ENCODE results near the gene MTFMT. TPM values are rescaled to one million over a fixed set of nuclear protein-coding genes. Genes with fewer than 3 reads are reported as not detected.

MTFMT gene
- total and polyA plus RNA-seq, 2 of the 4 experiments (the other 2 are of a cell fraction) = 8.9 to 21.3 TPM

DNA sequence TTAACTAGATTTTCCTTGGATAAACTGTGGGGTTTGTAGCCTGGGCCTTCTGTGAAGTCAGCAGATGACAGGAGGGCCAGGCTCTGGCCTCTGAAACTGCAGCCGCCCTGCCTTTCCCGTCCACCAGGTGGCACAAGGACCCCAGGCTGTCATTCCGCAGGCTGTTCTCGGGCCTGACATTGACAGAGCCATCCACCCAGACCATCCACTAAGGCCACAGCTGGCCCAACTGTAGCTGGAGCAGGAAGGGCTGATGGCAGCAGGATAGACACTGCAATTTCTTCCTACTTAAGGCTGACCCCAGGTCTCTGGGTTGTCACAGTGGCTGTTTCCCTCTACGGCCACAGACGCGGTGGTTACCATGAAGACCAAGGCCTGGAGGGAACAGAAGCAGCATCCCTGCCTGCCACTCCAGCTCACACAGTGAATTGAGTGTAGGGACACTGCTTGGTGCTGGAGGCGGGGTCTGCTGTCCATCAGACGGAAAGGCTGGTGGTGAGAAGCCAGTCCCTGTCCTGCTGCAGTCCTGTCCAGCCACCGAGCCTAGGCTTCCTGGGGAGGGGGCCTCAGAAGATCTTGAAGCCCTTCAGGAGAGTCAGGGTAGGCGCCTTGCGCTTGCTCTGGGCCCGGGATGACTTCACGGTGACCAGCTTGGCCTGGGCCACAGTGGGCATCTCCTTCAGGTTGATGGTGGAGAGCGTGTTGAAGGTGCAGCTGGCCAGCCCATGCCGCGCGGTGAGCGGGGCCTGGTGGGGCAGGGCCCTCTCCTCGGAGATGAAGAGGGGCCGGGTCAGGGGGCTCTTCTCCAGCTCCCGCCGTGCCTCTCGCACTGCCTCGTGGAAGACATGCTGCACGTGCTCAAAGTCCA is 25.1 kb upstream of the MTFMT start:
- 18% methylated on average over 2 of the region's 26 CpGs; no CpG with 5 or more reads in 1 of the 2 experiments for WGBS, 2 experiments (ENCODE audit: extremely low coverage in 2 of 2, insufficient read length in 1 of 2)
- DNase-seq = peak; percentile 68
- no TSS peak for BruUV-seq (replicated peaks)
- TF ChIP-seq SMC3 (IDR thresholded peaks at IDR 0.05; ENCODE audit: low read depth, low read length) = peak; percentile 100
- TF ChIP-seq NFE2L2 (IDR thresholded peaks at IDR 0.05; ENCODE audit: low read depth, low read length) = no peak
- no peak for TF ChIP-seq RFX5 (IDR thresholded peaks at IDR 0.05; ENCODE audit: low read depth, low read length)
- no peak for TF ChIP-seq CHD1 (IDR thresholded peaks at IDR 0.05; ENCODE audit: low read depth, low read length)
- no peak for TF ChIP-seq CEBPB (IDR thresholded peaks at IDR 0.05; ENCODE audit: low read depth, low read length)
- peak; percentile 97 for TF ChIP-seq RAD21 (IDR thresholded peaks at IDR 0.05; ENCODE audit: low read length)
- TF ChIP-seq FOS (IDR thresholded peaks at IDR 0.05; ENCODE audit: low read depth, low read length) = no peak
- no peak for TF ChIP-seq BHLHE40 (IDR thresholded peaks at IDR 0.05; ENCODE audit: low read depth, low read length)
- TF ChIP-seq, protein P1, sequence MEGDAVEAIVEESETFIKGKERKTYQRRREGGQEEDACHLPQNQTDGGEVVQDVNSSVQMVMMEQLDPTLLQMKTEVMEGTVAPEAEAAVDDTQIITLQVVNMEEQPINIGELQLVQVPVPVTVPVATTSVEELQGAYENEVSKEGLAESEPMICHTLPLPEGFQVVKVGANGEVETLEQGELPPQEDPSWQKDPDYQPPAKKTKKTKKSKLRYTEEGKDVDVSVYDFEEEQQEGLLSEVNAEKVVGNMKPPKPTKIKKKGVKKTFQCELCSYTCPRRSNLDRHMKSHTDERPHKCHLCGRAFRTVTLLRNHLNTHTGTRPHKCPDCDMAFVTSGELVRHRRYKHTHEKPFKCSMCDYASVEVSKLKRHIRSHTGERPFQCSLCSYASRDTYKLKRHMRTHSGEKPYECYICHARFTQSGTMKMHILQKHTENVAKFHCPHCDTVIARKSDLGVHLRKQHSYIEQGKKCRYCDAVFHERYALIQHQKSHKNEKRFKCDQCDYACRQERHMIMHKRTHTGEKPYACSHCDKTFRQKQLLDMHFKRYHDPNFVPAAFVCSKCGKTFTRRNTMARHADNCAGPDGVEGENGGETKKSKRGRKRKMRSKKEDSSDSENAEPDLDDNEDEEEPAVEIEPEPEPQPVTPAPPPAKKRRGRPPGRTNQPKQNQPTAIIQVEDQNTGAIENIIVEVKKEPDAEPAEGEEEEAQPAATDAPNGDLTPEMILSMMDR (conservative IDR thresholded peaks at IDR 0.05; ENCODE audit: low read depth, low read length) = peak; percentile 97
- TF ChIP-seq MXI1 (IDR thresholded peaks at IDR 0.05; ENCODE audit: borderline replicate concordance, low read depth, low read length) = no peak
- no peak for TF ChIP-seq RCOR1 (IDR thresholded peaks at IDR 0.05; ENCODE audit: insufficient replicate concordance, low read length)
- TF ChIP-seq, protein P2, sequence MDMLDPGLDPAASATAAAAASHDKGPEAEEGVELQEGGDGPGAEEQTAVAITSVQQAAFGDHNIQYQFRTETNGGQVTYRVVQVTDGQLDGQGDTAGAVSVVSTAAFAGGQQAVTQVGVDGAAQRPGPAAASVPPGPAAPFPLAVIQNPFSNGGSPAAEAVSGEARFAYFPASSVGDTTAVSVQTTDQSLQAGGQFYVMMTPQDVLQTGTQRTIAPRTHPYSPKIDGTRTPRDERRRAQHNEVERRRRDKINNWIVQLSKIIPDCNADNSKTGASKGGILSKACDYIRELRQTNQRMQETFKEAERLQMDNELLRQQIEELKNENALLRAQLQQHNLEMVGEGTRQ (IDR thresholded peaks at IDR 0.05; ENCODE audit: low read depth, low read length) = no peak
- TF ChIP-seq, protein P3, sequence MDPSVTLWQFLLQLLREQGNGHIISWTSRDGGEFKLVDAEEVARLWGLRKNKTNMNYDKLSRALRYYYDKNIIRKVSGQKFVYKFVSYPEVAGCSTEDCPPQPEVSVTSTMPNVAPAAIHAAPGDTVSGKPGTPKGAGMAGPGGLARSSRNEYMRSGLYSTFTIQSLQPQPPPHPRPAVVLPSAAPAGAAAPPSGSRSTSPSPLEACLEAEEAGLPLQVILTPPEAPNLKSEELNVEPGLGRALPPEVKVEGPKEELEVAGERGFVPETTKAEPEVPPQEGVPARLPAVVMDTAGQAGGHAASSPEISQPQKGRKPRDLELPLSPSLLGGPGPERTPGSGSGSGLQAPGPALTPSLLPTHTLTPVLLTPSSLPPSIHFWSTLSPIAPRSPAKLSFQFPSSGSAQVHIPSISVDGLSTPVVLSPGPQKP (IDR thresholded peaks at IDR 0.05; ENCODE audit: borderline replicate concordance, low read depth, low read length) = no peak

More for the DNA sequence above, 25.1 kb upstream of the MTFMT start:
- Histone ChIP-seq H2BK20ac (ENCODE audit: low read depth, low read length) (peak overlapping the region; percentile 20; the same call in 1 of the 2 replicates), H3K9me1 (ENCODE audit: insufficient read depth, low read length) (peaks cover 23% of the 10 kb centered on the region), H3K4me2 (ENCODE audit: low read depth, low read length) (no peak overlapping the region), H4K8ac (ENCODE audit: low read depth in 2 of 2, low read length in 2 of 2) (no peak overlapping the region), H3K79me1 (ENCODE audit: low read depth in 1 of 2, low read length in 2 of 2) (no peaks in the 10 kb centered on the region; a peak in 1 of 4 replicates), H3K27ac (ENCODE audit: insufficient read depth, low read length) (no peak overlapping the region), H2AK5ac (ENCODE audit: low read depth, low read length) (peak overlapping the region; percentile 63; the same call in 1 of the 2 replicates), H2BK15ac (ENCODE audit: low read depth, low read length) (no peak overlapping the region), H3K14ac (replicated peaks; ENCODE audit: low read depth, low read length) (no peak overlapping the region; the same call in 1 of the 2 replicates), H3K27me3 (ENCODE audit: control insufficient read depth, insufficient read depth, low read length) (peaks cover 3% of the 10 kb centered on the region), H2AK9ac (replicated peaks; ENCODE audit: low read depth, low read length, poor library complexity) (peak overlapping the region; percentile 70), H3K9ac (ENCODE audit: low read depth, low read length) (no peak overlapping the region), H3K18ac (ENCODE audit: low read depth, low read length) (no peak overlapping the region), H3K23ac (ENCODE audit: low read depth, low read length) (no peak overlapping the region), H3K4ac (ENCODE audit: low read depth, low read length) (peak overlapping the region; percentile 60), H2AFZ (replicated peaks; ENCODE audit: low read length, poor library complexity) (peak overlapping the region; percentile 58), H2BK120ac (ENCODE audit: low read depth, low read length) (peak overlapping the region; percentile 44; the same call in 1 of the 2 replicates), H4K91ac (ENCODE audit: insufficient read depth, low read depth, low read length) (no peak overlapping the region), H4K5ac (ENCODE audit: low read depth, low read length) (no peak overlapping the region), H2BK5ac (ENCODE audit: low read depth, low read length, poor library complexity, severe bottlenecking) (no peak overlapping the region), H3K36me3 (ENCODE audit: control insufficient read depth, insufficient read depth, low read length) (no peaks in the 10 kb centered on the region), H3K9me3 (ENCODE audit: control insufficient read depth, insufficient read depth, low read length) (no peaks in the 10 kb centered on the region), H3K4me3 (ENCODE audit: insufficient read depth, low read depth, low read length) (no peak overlapping the region), H3K56ac (ENCODE audit: extremely low read depth, insufficient read depth, low read length) (no peak overlapping the region), H4K20me1 (ENCODE audit: insufficient read depth, low read length) (no peaks in the 10 kb centered on the region), H3K4me1 (ENCODE audit: control insufficient read depth, insufficient read depth, low read length) (peaks cover 21% of the 10 kb centered on the region)
- intact Hi-C loops (cut with micrococcal nuclease) = loop anchor here (1.0 to 2.0 kb wide), 3 partner anchors 29 to 128 kb away; no protein-coding TSS in a partner anchor
- dilution Hi-C loops (cut with HindIII; ENCODE audit: low sequenced_read_pairs, unreplicated experiment) = no loop called here
- ChIA-PET POLR2A (ENCODE audit: unreplicated experiment) (no interaction called here), CTCF (interaction anchor here (0.6 to 4.9 kb wide), 7 partner anchors 8 to 47 kb away, joined by 3 to 74 read pairs (median 8); no protein-coding TSS in a partner anchor)
- peak; percentile 85 for ATAC-seq (ENCODE audit: low read depth)
- in situ Hi-C loops (cut with MboI; ENCODE audit: low sequenced_read_pairs) = loop anchor here (5.0 kb wide), 1 partner anchor 33 kb away; no protein-coding TSS in a partner anchor

All from IMR-90 (cell line).